Common myeloid progenitor, CD34-positive (primary cell): ENCODE results near the gene TMPRSS13.

Experiments
- CTCF ChIA-PET: fragments of 350-600 bp; sonication (Branson Sonifier 250); formaldehyde crosslinking; loops from one replicate; lab custom pipeline; 2021; ENCODE audit warnings: antibody characterized with exemption; lab: Charles Lee
- POLR2A ChIA-PET: fragments of 350-600 bp; sonication (Branson Sonifier 250); formaldehyde crosslinking; loops from one replicate; lab custom pipeline; 2021; ENCODE audit warnings: antibody characterized with exemption; lab: Charles Lee
- DNase-seq, 3 donors: peaks; one replicate each; pipeline versions ENCODE4 v3.0.0 to v3.0.0-alpha.2; 2013
- H3K27ac ChIP-seq, 2 experiments: 1 replicate in 1 of 2; 2 replicates in 1 of 2; pipeline ENCODE4 v1.7.0; 2013; ENCODE audit warnings: inconsistent platforms in 2 of 2, low read length in 2 of 2, mild to moderate bottlenecking in 2 of 2, low read depth in 1 of 2, moderate library complexity in 1 of 2; ENCODE audit not compliant: severe bottlenecking in 2 of 2, insufficient read depth in 1 of 2, poor library complexity in 1 of 2
- H3K27me3 ChIP-seq, 5 experiments: replicated peaks in 2 of 5; 1 replicate in 3 of 5; 2 replicates in 2 of 5; pipeline versions ENCODE4 v1.6.1 to v1.7.0; 2013; ENCODE audit warnings: low read length in 4 of 5, mild to moderate bottlenecking in 2 of 5, moderate library complexity in 2 of 5, inconsistent platforms in 1 of 5; ENCODE audit not compliant: insufficient read depth in 5 of 5, control insufficient read depth in 4 of 5
- H3K36me3 ChIP-seq, 4 experiments: 1 replicate in 2 of 4; 2 replicates in 2 of 4; pipeline versions ENCODE4 v1.6.1 to v1.7.0; 2013; ENCODE audit warnings: low read length in 3 of 4, control low read depth in 1 of 4, mild to moderate bottlenecking in 1 of 4; ENCODE audit not compliant: control insufficient read depth in 4 of 4, insufficient read depth in 4 of 4
- H3K4me1 ChIP-seq, 4 experiments: 1 replicate in 3 of 4; 2 replicates in 1 of 4; pipeline versions ENCODE4 v1.6.1 to v1.7.1; 2013; ENCODE audit warnings: low read length in 3 of 4, mild to moderate bottlenecking in 3 of 4, control low read depth in 1 of 4, inconsistent platforms in 1 of 4, moderate library complexity in 1 of 4; ENCODE audit not compliant: control insufficient read depth in 4 of 4, insufficient read depth in 4 of 4; ENCODE audit errors: control extremely low read depth in 1 of 4
- H3K4me3 ChIP-seq, 7 experiments: 1 replicate in 4 of 7; 2 replicates in 3 of 7; pipeline versions ENCODE4 v1.5.1 to v1.7.0; 2013; ENCODE audit warnings: mild to moderate bottlenecking in 7 of 7, low read length in 6 of 7, moderate library complexity in 6 of 7, inconsistent platforms in 2 of 7, low read depth in 2 of 7, control low read depth in 1 of 7; ENCODE audit not compliant: insufficient read depth in 4 of 7, control insufficient read depth in 1 of 7; ENCODE audit errors: extremely low read depth in 1 of 7
- H3K9me3 ChIP-seq, 5 experiments: 1 replicate in 4 of 5; 2 replicates in 1 of 5; pipeline versions ENCODE4 v1.6.1 to v1.7.1; 2013; ENCODE audit warnings: low read length in 4 of 5, mild to moderate bottlenecking in 2 of 5, inconsistent platforms in 1 of 5, low read depth in 1 of 5, moderate library complexity in 1 of 5; ENCODE audit not compliant: control insufficient read depth in 4 of 5, insufficient read depth in 2 of 5; ENCODE audit errors: control extremely low read depth in 1 of 5
- WGBS: methylation state at CpG from one replicate; pipeline ENCODE4 v1.1.5; 2013; ENCODE audit not compliant: insufficient coverage; 5-methylcytosine and 5-hydroxymethylcytosine counted together

TMPRSS13 gene

GRCh38 chr11:117915672-117916235, 13.4 kb downstream of the TMPRSS13 start:
- ChIA-PET POLR2A (no interaction called here), CTCF (interaction anchor here (1.8 to 5.2 kb wide), 4 partner anchors 9 to 31 kb away, joined by 8 to 23 read pairs (median 11); no protein-coding TSS in a partner anchor)
- no peaks in the 10 kb centered on the region for H3K36me3 ChIP-seq

GRCh38 chr11:117914991-117915618, 14.1 kb downstream of the TMPRSS13 start:
- H3K36me3 ChIP-seq = no peaks in the 10 kb centered on the region
- no peaks in the 10 kb centered on the region for H3K9me3 ChIP-seq
- no peak for DNase-seq
- H3K27ac ChIP-seq = no peak overlapping the region
- no peaks in the 10 kb centered on the region for H3K27me3 ChIP-seq
- H3K4me1 ChIP-seq = peaks cover 0 to 22% (median 5%) of the 10 kb centered on the region in 4 experiments
- POLR2A ChIA-PET = no interaction called here
- CTCF ChIA-PET = interaction anchor here (1.6 to 5.2 kb wide), 4 partner anchors 11 to 31 kb away, joined by 3 to 23 read pairs (median 11); no protein-coding TSS in a partner anchor
- WGBS = 76% methylated on average over 10 of the region's 10 CpGs
- no peak overlapping the region for H3K4me3 ChIP-seq

More at GRCh38 chr11:117915672-117916235, 13.4 kb downstream of the TMPRSS13 start:
- Histone ChIP-seq H3K9me3 (no peaks in the 10 kb centered on the region), H3K4me1 (peaks cover 0 to 22% (median 5%) of the 10 kb centered on the region in 4 experiments), H3K27me3 (no peaks in the 10 kb centered on the region), H3K27ac (no peak overlapping the region), H3K4me3 (no peak overlapping the region)
- WGBS = 89% methylated on average over 9 of the region's 9 CpGs
- DNase-seq = no peak

GRCh38 chr11:117914398-117914761, 14.8 kb downstream of the TMPRSS13 start:
- 98% methylated on average over 4 of the region's 5 CpGs for WGBS
- Histone ChIP-seq H3K27me3 (no peaks in the 10 kb centered on the region), H3K4me1 (peaks cover 0 to 25% (median 4%) of the 10 kb centered on the region in 4 experiments), H3K4me3 (no peak overlapping the region), H3K27ac (no peak overlapping the region), H3K36me3 (no peaks in the 10 kb centered on the region), H3K9me3 (no peaks in the 10 kb centered on the region)
- no peak for DNase-seq
- POLR2A ChIA-PET = no interaction called here
- CTCF ChIA-PET = interaction anchor here (1.6 to 5.2 kb wide), 3 partner anchors 11 to 32 kb away, joined by 3 to 23 read pairs (median 14); no protein-coding TSS in a partner anchor

- no peaks in the 10 kb centered on the region for H3K36me3 ChIP-seq
- ChIA-PET CTCF (interaction anchor here (1.6 to 5.2 kb wide), 3 partner anchors 10 to 32 kb away, joined by 3 to 23 read pairs (median 14); no protein-coding TSS in a partner anchor), POLR2A (no interaction called here)
- H3K27me3 ChIP-seq = no peaks in the 10 kb centered on the region
- H3K4me3 ChIP-seq = no peak overlapping the region
- H3K9me3 ChIP-seq = no peaks in the 10 kb centered on the region
- no peak for DNase-seq
- no peak overlapping the region for H3K27ac ChIP-seq
- WGBS = over 99% methylated on average over 8 of the region's 9 CpGs
- H3K4me1 ChIP-seq = peaks cover 0 to 28% (median 2%) of the 10 kb centered on the region in 4 experiments
Observed at GRCh38 chr11:117913736-117914397, 15.3 kb downstream of the TMPRSS13 start.

GRCh38 chr11:117912497-117912896, 16.7 kb downstream of the TMPRSS13 start:
- POLR2A ChIA-PET = no interaction called here
- H3K36me3 ChIP-seq = no peaks in the 10 kb centered on the region
- H3K27me3 ChIP-seq = no peaks in the 10 kb centered on the region
- 99% methylated on average over 6 of the region's 7 CpGs for WGBS
- DNase-seq = no peak
- no peaks in the 10 kb centered on the region for H3K9me3 ChIP-seq
- CTCF ChIA-PET = interaction anchor here (1.3 to 5.2 kb wide), 2 partner anchors 34 kb away, joined by 4 to 23 read pairs; no protein-coding TSS in a partner anchor
- no peak overlapping the region for H3K4me3 ChIP-seq
- H3K27ac ChIP-seq = no peak overlapping the region
- H3K4me1 ChIP-seq = peaks cover 0 to 41% (median 4%) of the 10 kb centered on the region in 4 experiments

GRCh38 chr11:117911694-117912093, 17.5 kb downstream of the TMPRSS13 start:
- WGBS = 100% methylated on average over 2 of the region's 3 CpGs
- Histone ChIP-seq H3K27ac (no peak overlapping the region), H3K27me3 (no peaks in the 10 kb centered on the region), H3K36me3 (no peaks in the 10 kb centered on the region), H3K4me3 (no peak overlapping the region), H3K4me1 (peaks cover 0 to 45% (median 7%) of the 10 kb centered on the region in 4 experiments), H3K9me3 (no peaks in the 10 kb centered on the region)
- CTCF ChIA-PET = interaction anchor here (1.0 to 1.3 kb wide), 2 partner anchors 16 to 35 kb away, joined by 3 to 4 read pairs; no protein-coding TSS in a partner anchor
- no peak for DNase-seq
- POLR2A ChIA-PET = no interaction called here
